Fibroblast of lung (primary cell): ENCODE data around the gene PLXNB1. TPM values are rescaled to one million over a fixed set of nuclear protein-coding genes. Genes with fewer than 3 reads are reported as not detected.

ENCODE experiments used
- DNase-seq, 2 donors: peaks; one replicate each; pipeline versions ENCODE4 v3.0.0 to v3.0.0-alpha.2; 2010; ENCODE audit warnings: low read depth in 2 of 2
- H2AFZ ChIP-seq: 2 replicates; pipeline ENCODE4 v1.5.1; 2012; ENCODE audit warnings: low read length, control low read depth, inconsistent platforms
- H3K27ac ChIP-seq: 2 replicates; pipeline ENCODE4 v1.5.1; 2011; ENCODE audit warnings: low read length, control low read depth; ENCODE audit not compliant: insufficient read depth
- H3K27me3 ChIP-seq: 2 replicates; pipeline ENCODE4 v1.5.1; 2011; ENCODE audit warnings: mild to moderate bottlenecking, low read length; ENCODE audit not compliant: control insufficient read depth, insufficient read depth
- H3K36me3 ChIP-seq: 2 replicates; pipeline ENCODE4 v1.5.1; 2011; ENCODE audit warnings: low read length; ENCODE audit not compliant: control insufficient read depth, insufficient read depth
- H3K4me1 ChIP-seq: 2 replicates; pipeline ENCODE4 v1.5.1; 2011; ENCODE audit warnings: low read length; ENCODE audit not compliant: control insufficient read depth, insufficient read depth; ENCODE audit errors: extremely low read depth
- H3K4me2 ChIP-seq: 2 replicates; pipeline ENCODE4 v1.5.1; 2011; ENCODE audit warnings: low read length, control low read depth; ENCODE audit not compliant: insufficient read depth; ENCODE audit errors: extremely low read depth
- H3K4me3 ChIP-seq, 4 experiments: fragments of 200-600 bp in 1 of 4; sonication (generic) in 1 of 4; replicated peaks in 1 of 4; 2 replicates each; pipeline ENCODE4 v1.5.1; 2011 to 2016; ENCODE audit warnings: low read length in 4 of 4, low read depth in 3 of 4, mild to moderate bottlenecking in 3 of 4, control low read depth in 2 of 4, inconsistent platforms in 1 of 4, mixed read lengths in 1 of 4; ENCODE audit not compliant: insufficient read depth in 1 of 4; ENCODE audit errors: control extremely low read depth in 1 of 4
- H3K79me2 ChIP-seq: 2 replicates; pipeline ENCODE4 v1.5.1; 2012; ENCODE audit warnings: mild to moderate bottlenecking, low read length, inconsistent platforms; ENCODE audit not compliant: control insufficient read depth, insufficient read depth
- H3K9ac ChIP-seq: 2 replicates; pipeline ENCODE4 v1.5.1; 2011; ENCODE audit warnings: mild to moderate bottlenecking, low read length, control low read depth; ENCODE audit not compliant: insufficient read depth
- H3K9me3 ChIP-seq: 2 replicates; pipeline ENCODE4 v1.5.1; 2012; ENCODE audit warnings: low read depth, low read length; ENCODE audit not compliant: control insufficient read depth, insufficient read depth
- H4K20me1 ChIP-seq: 2 replicates; pipeline ENCODE4 v1.5.1; 2011; ENCODE audit warnings: low read length; ENCODE audit not compliant: control insufficient read depth, insufficient read depth; ENCODE audit errors: extremely low read depth
- CTCF ChIP-seq, 2 donors: IDR thresholded peaks in 1 of 2; conservative IDR thresholded peaks in 1 of 2; 1 replicate in 1 of 2; 2 replicates in 1 of 2; pipeline ENCODE4 v1.5.1; 2011 to 2012; ENCODE audit warnings: low read length in 2 of 2, control low read depth in 1 of 2, inconsistent platforms in 1 of 2, low read depth in 1 of 2, mild to moderate bottlenecking in 1 of 2
- EZH2 ChIP-seq: IDR thresholded peaks from 2 replicates; pipeline ENCODE4 v1.5.1; 2012; ENCODE audit warnings: low read length, control low read depth, mild to moderate bottlenecking; ENCODE audit errors: missing control alignments
- polyA plus RNA-seq, 2 donors: library from polyadenylated mRNA; depleted of rRNA in 1 of 2; stranded (reverse) in 1 of 2; unstranded in 1 of 2; fragments of >200 nt; gene quantifications; 2 replicates each; pipeline ENCODE4 v1.2.1, GENCODE V29; 2011 to 2012; ENCODE audit warnings: missing spikeins in 1 of 2
- total RNA-seq: library from RNA; depleted of rRNA; stranded (reverse); fragments of >200 nt; gene quantifications from 2 replicates; pipeline ENCODE4 v1.2.1, GENCODE V29; 2014

Gene PLXNB1
- total and polyA plus RNA-seq, 2 donors (not counting 1 experiment from before 2014, with no cell fraction given) = 12.8 to 44.6 TPM

DNA sequence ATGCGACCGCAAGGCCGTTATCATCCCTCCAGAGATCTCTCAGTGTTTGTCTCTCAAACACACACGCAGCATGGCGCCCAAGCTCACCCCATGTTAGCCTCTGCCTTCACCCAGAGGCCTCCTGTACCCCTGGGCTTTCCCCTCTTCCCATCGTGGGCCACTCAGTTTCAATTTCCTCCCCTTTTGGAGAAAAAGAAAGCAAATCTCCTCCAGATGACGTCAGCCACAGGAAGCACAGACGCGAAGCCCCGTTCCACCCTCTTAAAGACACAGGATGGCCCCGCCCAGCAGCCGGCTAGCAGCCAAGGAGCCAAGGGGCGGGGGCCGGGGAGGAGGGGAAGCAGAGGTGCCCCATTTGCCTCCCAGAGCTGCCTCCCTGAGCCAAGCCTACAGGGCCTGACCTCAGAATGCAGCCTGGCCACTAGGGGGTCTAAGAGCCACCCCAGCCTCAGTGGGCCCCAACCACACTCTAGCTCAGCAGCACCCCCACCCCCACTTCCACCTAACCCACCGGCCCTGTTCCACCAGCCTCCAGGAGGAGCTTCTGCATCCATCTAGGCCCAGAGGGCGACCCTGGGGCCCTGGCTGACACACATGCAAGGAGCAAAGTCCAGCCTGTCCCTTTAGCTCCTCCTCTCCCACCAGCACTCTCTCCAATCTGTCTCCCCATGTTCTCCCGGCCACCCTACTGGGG lies 43.2 kb upstream of the PLXNB1 start:
- TF ChIP-seq CTCF (conservative IDR thresholded peaks at IDR 0.05 in 1 of 2, IDR thresholded peaks at IDR 0.05 in 1 of 2; ENCODE audit: low read depth in 1 of 2, low read length in 2 of 2) = peak; percentile 30 to 32
- no peak for TF ChIP-seq EZH2
- DNase-seq = peak; percentile 88 to 94
- peaks cover 46% of the 10 kb centered on the region for H3K79me2 ChIP-seq
- peaks cover 7% of the 10 kb centered on the region for H3K4me1 ChIP-seq
- H3K27ac ChIP-seq = peak overlapping the region; percentile 98
- H3K27me3 ChIP-seq = no peaks in the 10 kb centered on the region
- peak overlapping the region; percentile 76 for H3K4me2 ChIP-seq
- H2AFZ ChIP-seq = peak overlapping the region; percentile 33
- H3K36me3 ChIP-seq = peaks cover 19% of the 10 kb centered on the region
- H3K9me3 ChIP-seq = no peaks in the 10 kb centered on the region
- H4K20me1 ChIP-seq = no peaks in the 10 kb centered on the region
- peak overlapping the region; percentile 95 for H3K9ac ChIP-seq
- peak overlapping the region; percentile 72 to 95 (median 78) for H3K4me3 ChIP-seq

GRCh38 chr3:48472673-48472922 lies 42.7 kb upstream of the PLXNB1 start:
- Histone ChIP-seq H3K9ac (peak overlapping the region; percentile 95), H3K4me1 (peaks cover 12% of the 10 kb centered on the region), H3K4me2 (peak overlapping the region; percentile 76), H3K36me3 (peaks cover 23% of the 10 kb centered on the region), H3K79me2 (peaks cover 51% of the 10 kb centered on the region), H3K9me3 (no peaks in the 10 kb centered on the region), H4K20me1 (no peaks in the 10 kb centered on the region), H3K27ac (peak overlapping the region; percentile 98), H2AFZ (peak overlapping the region; percentile 33), H3K27me3 (no peaks in the 10 kb centered on the region), H3K4me3 (peak overlapping the region; percentile 72 to 95 (median 78))
- TF ChIP-seq CTCF (conservative IDR thresholded peaks at IDR 0.05 in 1 of 2, IDR thresholded peaks at IDR 0.05 in 1 of 2; ENCODE audit: low read depth in 1 of 2, low read length in 2 of 2) (peak in 1 of 2 donors; percentile 12), EZH2 (no peak)
- DNase-seq = no peak

DNA sequence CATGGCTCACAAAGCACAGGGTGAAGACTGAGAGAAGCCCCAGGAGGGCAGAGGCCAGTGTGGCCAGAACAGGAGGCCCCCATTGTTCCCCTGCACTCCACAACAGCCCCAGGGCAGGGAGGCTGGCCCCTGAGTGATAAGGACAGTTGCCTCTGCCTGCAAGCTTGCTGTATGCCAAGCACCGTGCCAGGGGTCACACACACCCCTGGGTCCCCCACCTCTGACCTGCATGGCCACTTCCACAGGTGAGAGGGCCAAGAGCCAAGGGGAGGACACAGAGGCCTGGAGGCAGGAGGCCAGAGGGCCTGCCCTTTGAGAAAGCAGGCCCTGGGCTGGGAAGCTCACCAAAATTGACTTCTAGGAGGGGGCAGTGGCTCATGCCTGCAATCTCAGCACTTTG lies 40.4 kb upstream of the PLXNB1 start:
- peaks cover 27% of the 10 kb centered on the region for H3K4me1 ChIP-seq
- no peaks in the 10 kb centered on the region for H4K20me1 ChIP-seq
- peaks cover 31% of the 10 kb centered on the region for H3K36me3 ChIP-seq
- TF ChIP-seq CTCF (conservative IDR thresholded peaks at IDR 0.05 in 1 of 2, IDR thresholded peaks at IDR 0.05 in 1 of 2; ENCODE audit: low read depth in 1 of 2, low read length in 2 of 2) (no peak), EZH2 (no peak)
- no peak overlapping the region for H2AFZ ChIP-seq
- DNase-seq = no peak
- H3K9ac ChIP-seq = peak overlapping the region; percentile 13
- peaks cover 63% of the 10 kb centered on the region for H3K79me2 ChIP-seq
- H3K9me3 ChIP-seq = no peaks in the 10 kb centered on the region
- no peak overlapping the region for H3K27ac ChIP-seq
- no peak overlapping the region for H3K4me3 ChIP-seq
- H3K27me3 ChIP-seq = no peaks in the 10 kb centered on the region
- no peak overlapping the region for H3K4me2 ChIP-seq
